Nephron (organoid): ENCODE measurements around the gene INA.

Experiments
- H3K27ac Mint-ChIP-seq, 3 experiments: 2 replicates each; pipeline ENCODE4 v1.8.0; 2020; ENCODE audit warnings: mixed read lengths in 3 of 3, mild to moderate bottlenecking in 2 of 3, moderate library complexity in 1 of 3
- H3K27me3 Mint-ChIP-seq: 2 replicates; pipeline ENCODE4 v1.8.0; 2021; ENCODE audit warnings: low read depth, mild to moderate bottlenecking, moderate library complexity, mixed read lengths
- H3K36me3 Mint-ChIP-seq: 2 replicates; pipeline ENCODE4 v1.8.0; 2020; ENCODE audit warnings: low read depth, mixed read lengths
- H3K4me1 Mint-ChIP-seq: 2 replicates; pipeline ENCODE4 v1.8.0; 2020; ENCODE audit warnings: mixed read lengths
- H3K4me3 Mint-ChIP-seq, 3 experiments: 2 replicates each; pipeline ENCODE4 v1.8.0; 2020; ENCODE audit warnings: mild to moderate bottlenecking in 3 of 3, mixed read lengths in 3 of 3, moderate library complexity in 2 of 3
- H3K9me3 Mint-ChIP-seq: 2 replicates; pipeline ENCODE4 v1.8.0; 2020; ENCODE audit warnings: mixed read lengths
- CTCF ChIP-seq, 3 experiments: fragments of 200-600 bp; sonication (generic); IDR thresholded peaks; one replicate each; pipeline ENCODE4 v1.5.0; 2021; ENCODE audit warnings: antibody characterized with exemption in 3 of 3; ENCODE audit not compliant: unreplicated experiment in 3 of 3

Gene INA

DNA sequence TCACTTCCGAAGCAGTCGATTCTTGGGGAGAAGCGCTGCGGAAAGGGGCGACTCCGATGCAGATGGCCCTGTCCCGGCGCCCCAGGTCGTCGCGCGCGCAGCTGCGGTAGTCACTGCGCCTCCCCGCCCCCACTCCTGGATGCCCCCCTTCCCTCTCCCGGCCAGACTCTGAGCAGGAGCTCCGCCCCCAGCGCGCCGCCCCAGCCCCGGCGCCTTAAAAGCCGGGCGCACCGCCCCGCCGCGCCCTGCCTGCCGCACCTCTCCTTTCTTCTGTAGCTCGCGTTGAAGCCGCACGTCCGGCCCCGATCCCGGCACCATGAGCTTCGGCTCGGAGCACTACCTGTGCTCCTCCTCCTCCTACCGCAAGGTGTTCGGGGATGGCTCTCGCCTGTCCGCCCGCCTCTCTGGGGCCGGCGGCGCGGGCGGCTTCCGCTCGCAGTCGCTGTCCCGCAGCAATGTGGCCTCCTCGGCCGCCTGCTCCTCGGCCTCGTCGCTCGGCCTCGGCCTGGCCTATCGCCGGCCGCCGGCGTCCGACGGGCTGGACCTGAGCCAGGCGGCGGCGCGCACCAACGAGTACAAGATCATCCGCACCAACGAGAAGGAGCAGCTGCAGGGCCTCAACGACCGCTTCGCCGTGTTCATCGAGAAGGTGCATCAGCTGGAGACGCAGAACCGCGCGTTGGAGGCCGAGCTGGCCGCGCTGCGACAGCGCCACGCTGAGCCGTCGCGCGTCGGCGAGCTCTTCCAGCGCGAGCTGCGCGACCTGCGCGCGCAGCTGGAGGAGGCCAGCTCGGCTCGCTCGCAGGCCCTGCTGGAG is at the start of gene INA:
TSS of gene INA (plus strand) at position 243 of the 817 bp plus-strand sequence. CDS start at position 317, 74 bp downstream.
- Mint-ChIP-seq H3K27ac (no peak within 1 kb of the TSS), H3K4me3 (peak within 1 kb of the TSS; percentile 56 to 76 (median 61)), H3K27me3 (peaks cover 87% of the 10 kb centered on the region), H3K4me1 (peaks cover 14% of the 10 kb centered on the region), H3K36me3 (peaks cover 5% of the 10 kb centered on the region), H3K9me3 (peaks cover 6% of the 10 kb centered on the region)
- no peak for TF ChIP-seq CTCF (IDR thresholded peaks at IDR 0.05; ENCODE audit: unreplicated experiment in 3 of 3)

- Mint-ChIP-seq H3K27me3 (no peaks in the 10 kb centered on the region), H3K36me3 (peaks cover 4% of the 10 kb centered on the region), H3K4me3 (no peak overlapping the region), H3K4me1 (peaks cover 25% of the 10 kb centered on the region), H3K27ac (no peak overlapping the region), H3K9me3 (peaks cover 15% of the 10 kb centered on the region)
- no peak for TF ChIP-seq CTCF (IDR thresholded peaks at IDR 0.05; ENCODE audit: unreplicated experiment in 3 of 3)
Measured at GRCh38 chr10:103227416-103227815, 49.5 kb upstream of the INA start.

- Mint-ChIP-seq H3K9me3 (no peaks in the 10 kb centered on the region), H3K4me3 (no peak overlapping the region)
Measured at GRCh38 chr10:103231047-103231551, 45.8 kb upstream of the INA start.

DNA sequence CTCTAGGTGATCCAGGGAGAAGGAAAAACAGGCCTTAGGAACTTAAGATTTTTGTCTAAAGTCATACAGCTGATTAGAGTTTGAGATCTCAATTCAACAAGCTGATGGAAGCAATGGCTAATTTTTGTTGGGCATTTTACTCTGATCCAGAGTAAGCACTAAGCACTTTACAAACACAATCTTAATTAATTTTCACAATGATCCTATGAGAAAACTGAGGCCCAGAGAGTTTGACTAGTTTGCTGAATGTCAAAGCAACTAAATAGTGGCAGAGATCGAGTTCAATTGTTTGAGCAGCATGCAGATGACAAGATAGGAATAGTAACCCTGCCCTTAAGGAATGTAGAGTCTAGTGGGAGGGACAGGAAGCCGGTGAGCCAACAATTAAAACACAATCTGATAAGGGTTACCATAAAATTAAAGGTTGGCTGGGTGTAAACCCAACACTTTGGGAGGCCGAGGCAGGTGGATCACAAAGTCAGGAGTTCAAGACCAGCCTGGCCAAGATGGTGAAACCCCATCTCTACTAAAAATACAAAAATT is 44.7 kb upstream of the INA start:
- Mint-ChIP-seq H3K36me3 (no peaks in the 10 kb centered on the region), H3K27me3 (peaks cover 4% of the 10 kb centered on the region), H3K4me3 (no peak overlapping the region), H3K9me3 (no peaks in the 10 kb centered on the region), H3K27ac (peak overlapping the region; percentile 0 to 89 (median 20)), H3K4me1 (peaks cover 25% of the 10 kb centered on the region)
- TF ChIP-seq CTCF (IDR thresholded peaks at IDR 0.05; ENCODE audit: unreplicated experiment in 3 of 3), result no peak

More at GRCh38 chr10:103231047-103231551, 45.8 kb upstream of the INA start:
- Mint-ChIP-seq H3K27ac (peak overlapping the region; percentile 89 to 92 (median 91)), H3K27me3 (peaks cover 4% of the 10 kb centered on the region), H3K36me3 (no peaks in the 10 kb centered on the region), H3K4me1 (peaks cover 25% of the 10 kb centered on the region)
- no peak for TF ChIP-seq CTCF (IDR thresholded peaks at IDR 0.05; ENCODE audit: unreplicated experiment in 3 of 3)

DNA sequence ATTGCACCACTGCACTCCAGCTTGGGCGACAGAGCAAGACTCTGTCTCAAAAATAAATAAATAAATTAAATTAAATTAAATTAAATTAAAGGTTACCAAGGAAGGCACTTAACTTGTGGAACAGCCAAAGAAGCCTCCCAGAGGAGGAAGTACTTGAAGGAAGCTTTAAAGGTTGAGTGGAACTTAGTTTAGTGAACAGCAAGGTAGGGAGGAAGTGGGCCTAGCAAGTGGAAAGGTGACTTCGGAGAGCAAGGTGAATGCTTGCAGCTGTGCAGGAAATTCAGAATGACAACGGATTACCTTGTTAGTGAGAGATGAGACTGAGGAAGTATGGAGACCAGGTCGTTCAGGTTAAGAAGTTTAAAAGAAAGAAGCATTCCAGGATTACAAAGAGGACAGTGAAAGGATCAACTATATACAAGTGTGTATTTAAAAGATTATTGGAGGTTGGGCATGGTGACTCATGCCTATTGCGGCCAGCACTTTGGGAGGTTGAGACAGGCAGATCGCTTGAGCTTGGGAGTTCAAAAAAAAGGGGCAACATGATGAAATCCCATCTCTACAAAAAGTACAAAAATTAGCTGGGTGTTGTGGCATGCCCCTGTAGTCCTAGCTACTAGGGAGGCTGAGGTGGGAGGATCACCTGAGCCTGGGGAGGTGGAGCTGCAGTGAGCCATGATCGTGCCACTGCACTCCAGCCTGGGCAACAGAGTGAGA is 44.0 kb upstream of the INA start:
- no peak overlapping the region for H3K27ac Mint-ChIP-seq
- H3K4me1 Mint-ChIP-seq, result peaks cover 22% of the 10 kb centered on the region
- H3K9me3 Mint-ChIP-seq, result no peaks in the 10 kb centered on the region
- H3K36me3 Mint-ChIP-seq, result no peaks in the 10 kb centered on the region
- TF ChIP-seq CTCF (IDR thresholded peaks at IDR 0.05; ENCODE audit: unreplicated experiment in 3 of 3), result no peak
- no peak overlapping the region for H3K4me3 Mint-ChIP-seq
- H3K27me3 Mint-ChIP-seq, result peaks cover 4% of the 10 kb centered on the region
